Skeletal muscle satellite cell (primary cell): ENCODE data around the gene PEX5L. TPM values are rescaled to one million over a fixed set of nuclear protein-coding genes. Genes with fewer than 3 reads are reported as not detected.

Source experiments
- H3K27me3 ChIP-seq: 2 replicates; pipeline ENCODE4 v1.7.0; 2013; ENCODE audit warnings: low read length; ENCODE audit not compliant: control insufficient read depth, insufficient read depth
- H3K36me3 ChIP-seq: 2 replicates; pipeline ENCODE4 v1.7.0; 2013; ENCODE audit warnings: mild to moderate bottlenecking, control low read depth, low read length; ENCODE audit not compliant: insufficient read depth
- H3K4me1 ChIP-seq: 2 replicates; pipeline ENCODE4 v1.7.0; 2013; ENCODE audit warnings: low read length; ENCODE audit not compliant: control insufficient read depth, insufficient read depth
- H3K4me2 ChIP-seq: 2 replicates; pipeline ENCODE4 v1.7.0; 2013; ENCODE audit warnings: mild to moderate bottlenecking, low read length
- H3K4me3 ChIP-seq: 2 replicates; pipeline ENCODE4 v1.7.0; 2013; ENCODE audit warnings: low read length
- H3K9ac ChIP-seq: 2 replicates; pipeline ENCODE4 v1.7.0; 2013; ENCODE audit warnings: mild to moderate bottlenecking, low read depth, low read length, moderate library complexity
- H3K9me3 ChIP-seq: replicated peaks from 2 replicates; pipeline ENCODE4 v1.7.0; 2013; ENCODE audit warnings: mild to moderate bottlenecking, control low read depth, low read length
- total RNA-seq: library from RNA; depleted of rRNA; stranded (reverse); fragments of >200 nt; gene quantifications from 2 replicates; pipeline ENCODE4 v1.2.3, GENCODE V29; 2012; rRNA removed

PEX5L gene
- under 0.01 and 0.51 TPM in 2 replicates for total RNA-seq

GRCh38 chr3:180036671-180037455, at the start of gene PEX5L:
PEX5L (minus strand) TSS chr3:180036937; CDS start chr3:180036599, 338 bp downstream.
- H3K4me1 ChIP-seq: peaks cover 13% of the 10 kb centered on the region
- no peaks in the 10 kb centered on the region for H3K36me3 ChIP-seq
- peak within 1 kb of the TSS; percentile 70 for H3K4me3 ChIP-seq
- peak within 1 kb of the TSS; percentile 93 for H3K4me2 ChIP-seq
- H3K9me3 ChIP-seq: no peaks in the 10 kb centered on the region
- peaks cover 27% of the 10 kb centered on the region for H3K27me3 ChIP-seq
- no peak within 1 kb of the TSS for H3K9ac ChIP-seq

GRCh38 chr3:180085122-180085710, 48.5 kb upstream of the PEX5L start:
- no peak overlapping the region for H3K4me2 ChIP-seq
- H3K9ac ChIP-seq: no peak overlapping the region
- H3K9me3 ChIP-seq: no peaks in the 10 kb centered on the region
- H3K4me1 ChIP-seq: no peaks in the 10 kb centered on the region
- H3K4me3 ChIP-seq: no peak overlapping the region
- no peaks in the 10 kb centered on the region for H3K36me3 ChIP-seq
- no peaks in the 10 kb centered on the region for H3K27me3 ChIP-seq

- H3K9me3 ChIP-seq: no peaks in the 10 kb centered on the region
- H3K36me3 ChIP-seq: no peaks in the 10 kb centered on the region
- no peak overlapping the region for H3K9ac ChIP-seq
- H3K4me3 ChIP-seq: no peak overlapping the region
- no peaks in the 10 kb centered on the region for H3K4me1 ChIP-seq
- H3K27me3 ChIP-seq: no peaks in the 10 kb centered on the region
- no peak overlapping the region for H3K4me2 ChIP-seq
Measured at GRCh38 chr3:180082699-180083098, 46.0 kb upstream of the PEX5L start.

- Histone ChIP-seq H3K9me3 (no peaks in the 10 kb centered on the region), H3K36me3 (no peaks in the 10 kb centered on the region), H3K27me3 (no peaks in the 10 kb centered on the region), H3K4me2 (no peak overlapping the region), H3K9ac (no peak overlapping the region), H3K4me3 (no peak overlapping the region), H3K4me1 (no peaks in the 10 kb centered on the region)
Measured at GRCh38 chr3:180078592-180078991, 41.9 kb upstream of the PEX5L start.

- H3K27me3 ChIP-seq: no peaks in the 10 kb centered on the region
- no peak overlapping the region for H3K9ac ChIP-seq
- no peak overlapping the region for H3K4me3 ChIP-seq
- no peaks in the 10 kb centered on the region for H3K36me3 ChIP-seq
- no peak overlapping the region for H3K4me2 ChIP-seq
- H3K9me3 ChIP-seq: no peaks in the 10 kb centered on the region
- H3K4me1 ChIP-seq: no peaks in the 10 kb centered on the region
Measured at GRCh38 chr3:180073561-180073960, 36.8 kb upstream of the PEX5L start.

- no peak overlapping the region for H3K4me3 ChIP-seq
- H3K4me1 ChIP-seq: no peaks in the 10 kb centered on the region
- no peaks in the 10 kb centered on the region for H3K9me3 ChIP-seq
- no peak overlapping the region for H3K4me2 ChIP-seq
- no peak overlapping the region for H3K9ac ChIP-seq
- no peaks in the 10 kb centered on the region for H3K27me3 ChIP-seq
- no peaks in the 10 kb centered on the region for H3K36me3 ChIP-seq
Measured at GRCh38 chr3:180072786-180073185, 36.0 kb upstream of the PEX5L start.

GRCh38 chr3:180070925-180071324, 34.2 kb upstream of the PEX5L start:
- H3K36me3 ChIP-seq: no peaks in the 10 kb centered on the region
- H3K4me1 ChIP-seq: no peaks in the 10 kb centered on the region
- no peak overlapping the region for H3K4me2 ChIP-seq
- H3K4me3 ChIP-seq: no peak overlapping the region
- no peaks in the 10 kb centered on the region for H3K9me3 ChIP-seq
- H3K27me3 ChIP-seq: no peaks in the 10 kb centered on the region
- no peak overlapping the region for H3K9ac ChIP-seq

GRCh38 chr3:180068023-180068422, 31.3 kb upstream of the PEX5L start:
- Histone ChIP-seq H3K4me3 (no peak overlapping the region), H3K27me3 (no peaks in the 10 kb centered on the region), H3K36me3 (no peaks in the 10 kb centered on the region), H3K4me1 (no peaks in the 10 kb centered on the region), H3K4me2 (no peak overlapping the region), H3K9me3 (no peaks in the 10 kb centered on the region), H3K9ac (no peak overlapping the region)

GRCh38 chr3:180066598-180066997, 29.9 kb upstream of the PEX5L start:
- Histone ChIP-seq H3K36me3 (no peaks in the 10 kb centered on the region), H3K4me1 (no peaks in the 10 kb centered on the region), H3K9me3 (no peaks in the 10 kb centered on the region), H3K4me3 (no peak overlapping the region), H3K4me2 (no peak overlapping the region), H3K27me3 (no peaks in the 10 kb centered on the region), H3K9ac (no peak overlapping the region)

GRCh38 chr3:180063783-180064182, 27.0 kb upstream of the PEX5L start:
- no peak overlapping the region for H3K4me2 ChIP-seq
- no peak overlapping the region for H3K4me3 ChIP-seq
- no peaks in the 10 kb centered on the region for H3K27me3 ChIP-seq
- no peaks in the 10 kb centered on the region for H3K36me3 ChIP-seq
- H3K4me1 ChIP-seq: no peaks in the 10 kb centered on the region
- no peak overlapping the region for H3K9ac ChIP-seq
- no peaks in the 10 kb centered on the region for H3K9me3 ChIP-seq

GRCh38 chr3:180062771-180063170, 26.0 kb upstream of the PEX5L start:
- H3K36me3 ChIP-seq: no peaks in the 10 kb centered on the region
- no peak overlapping the region for H3K4me2 ChIP-seq
- no peaks in the 10 kb centered on the region for H3K9me3 ChIP-seq
- H3K9ac ChIP-seq: no peak overlapping the region
- no peak overlapping the region for H3K4me3 ChIP-seq
- H3K27me3 ChIP-seq: no peaks in the 10 kb centered on the region
- H3K4me1 ChIP-seq: no peaks in the 10 kb centered on the region

- no peaks in the 10 kb centered on the region for H3K4me1 ChIP-seq
- no peak overlapping the region for H3K4me3 ChIP-seq
- no peaks in the 10 kb centered on the region for H3K9me3 ChIP-seq
- no peak overlapping the region for H3K4me2 ChIP-seq
- H3K27me3 ChIP-seq: no peaks in the 10 kb centered on the region
- no peaks in the 10 kb centered on the region for H3K36me3 ChIP-seq
- H3K9ac ChIP-seq: no peak overlapping the region
Measured at GRCh38 chr3:180059356-180059755, 22.6 kb upstream of the PEX5L start.
